Measurements from ENCODE around the gene SMYD1.
"Not testable (repeated sequence)": the region's sequence is repeated elsewhere in the genome, so short reads cannot be mapped to it uniquely, and the experiment has no call there.

Gene SMYD1

GRCh38 chr2:88067598-88067997, at the start of gene SMYD1:
TSS of gene SMYD1 (plus strand) at chr2:88067825. CDS start at chr2:88067865, 40 bp downstream.
- no peak for DNase-seq (ENCODE audit: low read depth)

GRCh38 chr2:88018077-88018805, 49.4 kb upstream of the SMYD1 start:
- not testable (repeated sequence) for DNase-seq (ENCODE audit: low read depth)

GRCh38 chr2:88018909-88019308, 48.7 kb upstream of the SMYD1 start:
- DNase-seq (ENCODE audit: low read depth) = no peak

GRCh38 chr2:88019985-88020384, 47.6 kb upstream of the SMYD1 start:
- no peak for DNase-seq (ENCODE audit: low read depth)

GRCh38 chr2:88022669-88022921, 45.0 kb upstream of the SMYD1 start:
- DNase-seq (ENCODE audit: low read depth) = no peak

- DNase-seq (ENCODE audit: low read depth) = no peak
These were observed 43.1 kb upstream of the SMYD1 start for GRCh38 chr2:88024509-88024908.

- DNase-seq (ENCODE audit: low read depth) = no peak
These were observed 39.8 kb upstream of the SMYD1 start for GRCh38 chr2:88027697-88028389.

GRCh38 chr2:88028931-88029330, 38.7 kb upstream of the SMYD1 start:
- DNase-seq (ENCODE audit: low read depth) = no peak

- DNase-seq (ENCODE audit: low read depth) = no peak
These were observed 35.4 kb upstream of the SMYD1 start for GRCh38 chr2:88032070-88032702.

- no peak for DNase-seq (ENCODE audit: low read depth)
These were observed 31.4 kb upstream of the SMYD1 start for GRCh38 chr2:88036182-88036581.

- no peak for DNase-seq (ENCODE audit: low read depth)
These were observed 31.0 kb upstream of the SMYD1 start for GRCh38 chr2:88036606-88037005.

GRCh38 chr2:88038263-88039105, 29.1 kb upstream of the SMYD1 start:
- peak; percentile 78 for DNase-seq (ENCODE audit: low read depth)

- no peak for DNase-seq (ENCODE audit: low read depth)
These were observed 25.1 kb upstream of the SMYD1 start for GRCh38 chr2:88042476-88042875.

GRCh38 chr2:88045561-88045960, 22.1 kb upstream of the SMYD1 start:
- not testable (repeated sequence) for DNase-seq (ENCODE audit: low read depth)

- no peak for DNase-seq (ENCODE audit: low read depth)
These were observed 19.1 kb upstream of the SMYD1 start for GRCh38 chr2:88048541-88048940.

- DNase-seq (ENCODE audit: low read depth) = no peak
These were observed 18.0 kb upstream of the SMYD1 start for GRCh38 chr2:88049622-88050021.

GRCh38 chr2:88051792-88052191, 15.8 kb upstream of the SMYD1 start:
- no peak for DNase-seq (ENCODE audit: low read depth)

- peak; percentile 90 for DNase-seq (ENCODE audit: low read depth)
These were observed 14.3 kb upstream of the SMYD1 start for GRCh38 chr2:88053296-88053695.

- DNase-seq (ENCODE audit: low read depth) = no peak
These were observed 13.5 kb upstream of the SMYD1 start for GRCh38 chr2:88053934-88054781.

- DNase-seq (ENCODE audit: low read depth) = no peak
These were observed 12.7 kb upstream of the SMYD1 start for GRCh38 chr2:88054782-88055370.

All from GM04504 (cell line).